ENCODE measurements around the gene ADARB1. TPM values are rescaled to one million over a fixed set of nuclear protein-coding genes. Genes with fewer than 3 reads are reported as not detected.

The ADARB1 gene
- total RNA-seq, 1 donor from 2014 or later: 35.0 TPM

- ATAC-seq (no peak), DNase-seq (ENCODE audit: low spot score) (no peak)
- intact Hi-C loops (cut with DNase I): no loop called here
Measured at GRCh38 chr21:45200031-45200430, 125.7 kb downstream of the ADARB1 start.

GRCh38 chr21:45200581-45201296 is 126.4 kb downstream of the ADARB1 start:
- ATAC-seq (no peak), DNase-seq (ENCODE audit: low spot score) (no peak)
- intact Hi-C loops (cut with DNase I): no loop called here

GRCh38 chr21:45202344-45202743 is 128.0 kb downstream of the ADARB1 start:
- intact Hi-C loops (cut with DNase I): no loop called here
- DNase-seq (ENCODE audit: low spot score): no peak
- ATAC-seq: no peak

GRCh38 chr21:45202889-45203288 is 128.5 kb downstream of the ADARB1 start:
- intact Hi-C loops (cut with DNase I): no loop called here
- DNase-seq (ENCODE audit: low spot score): no peak
- ATAC-seq: no peak

- intact Hi-C loops (cut with DNase I): no loop called here
- ATAC-seq: no peak
- no peak for DNase-seq (ENCODE audit: low spot score)
Measured at GRCh38 chr21:45203983-45204382, 129.6 kb downstream of the ADARB1 start.

GRCh38 chr21:45204395-45204794 is 130.0 kb downstream of the ADARB1 start:
- intact Hi-C loops (cut with DNase I): no loop called here
- no peak for DNase-seq (ENCODE audit: low spot score)
- no peak for ATAC-seq

GRCh38 chr21:45207839-45208626 is 133.7 kb downstream of the ADARB1 start:
- intact Hi-C loops (cut with DNase I): loop anchor here (1.0 kb wide), 1 partner anchor 42 kb away; no protein-coding TSS in a partner anchor
- no peak for DNase-seq (ENCODE audit: low spot score)

GRCh38 chr21:45208627-45208951 is 134.2 kb downstream of the ADARB1 start:
- ATAC-seq: no peak
- DNase-seq (ENCODE audit: low spot score): no peak
- intact Hi-C loops (cut with DNase I): loop anchor here (1.0 kb wide), 1 partner anchor 42 kb away; no protein-coding TSS in a partner anchor

More at GRCh38 chr21:45207839-45208626, 133.7 kb downstream of the ADARB1 start:
- ATAC-seq: no peak

GRCh38 chr21:45209046-45209445 is 134.7 kb downstream of the ADARB1 start:
- ATAC-seq (no peak), DNase-seq (ENCODE audit: low spot score) (no peak)
- intact Hi-C loops (cut with DNase I): no loop called here

GRCh38 chr21:45209685-45210284 is 135.4 kb downstream of the ADARB1 start:
- intact Hi-C loops (cut with DNase I): no loop called here
- no peak for DNase-seq (ENCODE audit: low spot score)

GRCh38 chr21:45210461-45210983 is 136.1 kb downstream of the ADARB1 start:
- DNase-seq (ENCODE audit: low spot score) (no peak), ATAC-seq (no peak)
- intact Hi-C loops (cut with DNase I): no loop called here

More at GRCh38 chr21:45209685-45210284, 135.4 kb downstream of the ADARB1 start:
- peak; percentile 64 for ATAC-seq

- intact Hi-C loops (cut with DNase I): no loop called here
- DNase-seq (ENCODE audit: low spot score) (no peak), ATAC-seq (no peak)
Measured at GRCh38 chr21:45211661-45212060, 137.3 kb downstream of the ADARB1 start.

GRCh38 chr21:45213392-45213791 is 139.0 kb downstream of the ADARB1 start:
- intact Hi-C loops (cut with DNase I): no loop called here
- no peak for ATAC-seq
- DNase-seq (ENCODE audit: low spot score): no peak

- ATAC-seq (no peak), DNase-seq (ENCODE audit: low spot score) (no peak)
- intact Hi-C loops (cut with DNase I): no loop called here
Measured at GRCh38 chr21:45215213-45215612, 140.8 kb downstream of the ADARB1 start.

GRCh38 chr21:45217010-45217409 is 142.6 kb downstream of the ADARB1 start:
- intact Hi-C loops (cut with DNase I): no loop called here
- ATAC-seq (no peak), DNase-seq (ENCODE audit: low spot score) (no peak)

GRCh38 chr21:45219517-45219916 is 145.1 kb downstream of the ADARB1 start:
- no peak for ATAC-seq
- no peak for DNase-seq (ENCODE audit: low spot score)
- intact Hi-C loops (cut with DNase I): no loop called here

GRCh38 chr21:45220071-45220481 is 145.7 kb downstream of the ADARB1 start:
- peak; percentile 80 for ATAC-seq
- intact Hi-C loops (cut with DNase I): no loop called here
- DNase-seq (ENCODE audit: low spot score): no peak

GRCh38 chr21:45220714-45221490 is 146.5 kb downstream of the ADARB1 start:
- no peak for ATAC-seq
- intact Hi-C loops (cut with DNase I): no loop called here

GRCh38 chr21:45222001-45222400 is 147.6 kb downstream of the ADARB1 start:
- intact Hi-C loops (cut with DNase I): no loop called here
- no peak for DNase-seq (ENCODE audit: low spot score)
- no peak for ATAC-seq

More at GRCh38 chr21:45220714-45221490, 146.5 kb downstream of the ADARB1 start:
- no peak for DNase-seq (ENCODE audit: low spot score)

Measured in sciatic nerve (tissue), 2 donors.